GM18519 (cell line): Measurements from ENCODE around the gene LIMS4.
"Not testable (repeated sequence)": the region's sequence is repeated elsewhere in the genome, so short reads cannot be mapped to it uniquely, and the experiment has no call there.

Source experiments
- ATAC-seq: cut with Tn5 transposase; IDR thresholded peaks from one replicate; pipeline ENCODE4 v1.9.1; 2021; ENCODE audit warnings: mild to moderate bottlenecking, moderate library complexity; ENCODE audit not compliant: unreplicated experiment, low FRiP score

The LIMS4 gene

GRCh38 chr2:110455080-110455670, 17.4 kb downstream of the LIMS4 start:
- ATAC-seq = not testable (repeated sequence)

GRCh38 chr2:110450951-110451350, 21.7 kb downstream of the LIMS4 start:
- ATAC-seq = not testable (repeated sequence)

- ATAC-seq = not testable (repeated sequence)
These were observed 23.3 kb downstream of the LIMS4 start for GRCh38 chr2:110449127-110449947.

GRCh38 chr2:110446644-110447043, 26.0 kb downstream of the LIMS4 start:
- not testable (repeated sequence) for ATAC-seq

- not testable (repeated sequence) for ATAC-seq
These were observed 29.2 kb downstream of the LIMS4 start for GRCh38 chr2:110443305-110444005.

- ATAC-seq = not testable (repeated sequence)
These were observed 30.7 kb downstream of the LIMS4 start for GRCh38 chr2:110441905-110442304.

GRCh38 chr2:110434565-110434964, 38.1 kb downstream of the LIMS4 start:
- ATAC-seq = not testable (repeated sequence)

- not testable (repeated sequence) for ATAC-seq
These were observed 46.9 kb downstream of the LIMS4 start for GRCh38 chr2:110425725-110426124.

- not testable (repeated sequence) for ATAC-seq
These were observed 48.2 kb downstream of the LIMS4 start for GRCh38 chr2:110424421-110424820.

GRCh38 chr2:110423574-110423962, 49.0 kb downstream of the LIMS4 start:
- ATAC-seq = not testable (repeated sequence)

GRCh38 chr2:110422852-110423573, 49.6 kb downstream of the LIMS4 start:
- ATAC-seq = not testable (repeated sequence)

GRCh38 chr2:110420641-110421354, 51.8 kb downstream of the LIMS4 start:
- ATAC-seq = not testable (repeated sequence)

GRCh38 chr2:110407142-110407541, 65.5 kb downstream of the LIMS4 start:
- not testable (repeated sequence) for ATAC-seq

- not testable (repeated sequence) for ATAC-seq
These were observed 67.6 kb downstream of the LIMS4 start for GRCh38 chr2:110404988-110405387.

GRCh38 chr2:110404246-110404645, 68.4 kb downstream of the LIMS4 start:
- not testable (repeated sequence) for ATAC-seq

- ATAC-seq = not testable (repeated sequence)
These were observed 71.5 kb downstream of the LIMS4 start for GRCh38 chr2:110401001-110401618.

- not testable (repeated sequence) for ATAC-seq
These were observed 73.2 kb downstream of the LIMS4 start for GRCh38 chr2:110399378-110399777.

GRCh38 chr2:110395990-110396389, 76.6 kb downstream of the LIMS4 start:
- ATAC-seq = not testable (repeated sequence)
